Measurements from ENCODE around the gene KCNN1.

KCNN1 gene

GRCh38 chr19:17947815-17948513, 18.9 kb upstream of the KCNN1 start:
- FAIRE-seq = no peak
- DNase-seq (ENCODE audit: low spot score) = peak; percentile 86

- DNase-seq (ENCODE audit: low spot score) (no peak), FAIRE-seq (no peak)
Measured at GRCh38 chr19:17948514-17948900, 18.4 kb upstream of the KCNN1 start.

GRCh38 chr19:17948931-17949930, 17.7 kb upstream of the KCNN1 start:
- FAIRE-seq (no peak), DNase-seq (ENCODE audit: low spot score) (no peak)

DNA sequence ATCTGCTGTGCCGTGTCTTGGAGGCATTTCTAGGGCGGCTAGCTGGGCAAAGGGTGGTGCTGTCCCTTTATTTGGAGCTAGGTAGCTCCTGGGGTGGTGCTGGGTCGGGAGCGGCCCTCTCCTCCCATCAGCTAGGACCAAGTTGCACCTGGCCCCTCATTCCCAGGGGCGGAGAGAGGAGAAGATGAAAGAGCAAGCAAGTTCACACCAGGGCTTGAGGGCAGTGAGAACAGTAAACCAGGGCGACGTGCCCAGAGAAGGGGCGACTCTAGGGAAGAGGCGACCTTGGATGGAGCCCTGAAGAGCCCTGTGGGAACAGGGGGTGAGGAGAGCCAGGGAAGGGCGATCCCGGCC, 17.0 kb upstream of the KCNN1 start:
- no peak for FAIRE-seq
- no peak for DNase-seq (ENCODE audit: low spot score)

GRCh38 chr19:17950310-17951156, 16.4 kb upstream of the KCNN1 start:
- DNase-seq (ENCODE audit: low spot score) = no peak

GRCh38 chr19:17951157-17951989, 15.5 kb upstream of the KCNN1 start:
- FAIRE-seq = no peak
- no peak for DNase-seq (ENCODE audit: low spot score)

More at GRCh38 chr19:17950310-17951156, 16.4 kb upstream of the KCNN1 start:
- FAIRE-seq = no peak

DNA sequence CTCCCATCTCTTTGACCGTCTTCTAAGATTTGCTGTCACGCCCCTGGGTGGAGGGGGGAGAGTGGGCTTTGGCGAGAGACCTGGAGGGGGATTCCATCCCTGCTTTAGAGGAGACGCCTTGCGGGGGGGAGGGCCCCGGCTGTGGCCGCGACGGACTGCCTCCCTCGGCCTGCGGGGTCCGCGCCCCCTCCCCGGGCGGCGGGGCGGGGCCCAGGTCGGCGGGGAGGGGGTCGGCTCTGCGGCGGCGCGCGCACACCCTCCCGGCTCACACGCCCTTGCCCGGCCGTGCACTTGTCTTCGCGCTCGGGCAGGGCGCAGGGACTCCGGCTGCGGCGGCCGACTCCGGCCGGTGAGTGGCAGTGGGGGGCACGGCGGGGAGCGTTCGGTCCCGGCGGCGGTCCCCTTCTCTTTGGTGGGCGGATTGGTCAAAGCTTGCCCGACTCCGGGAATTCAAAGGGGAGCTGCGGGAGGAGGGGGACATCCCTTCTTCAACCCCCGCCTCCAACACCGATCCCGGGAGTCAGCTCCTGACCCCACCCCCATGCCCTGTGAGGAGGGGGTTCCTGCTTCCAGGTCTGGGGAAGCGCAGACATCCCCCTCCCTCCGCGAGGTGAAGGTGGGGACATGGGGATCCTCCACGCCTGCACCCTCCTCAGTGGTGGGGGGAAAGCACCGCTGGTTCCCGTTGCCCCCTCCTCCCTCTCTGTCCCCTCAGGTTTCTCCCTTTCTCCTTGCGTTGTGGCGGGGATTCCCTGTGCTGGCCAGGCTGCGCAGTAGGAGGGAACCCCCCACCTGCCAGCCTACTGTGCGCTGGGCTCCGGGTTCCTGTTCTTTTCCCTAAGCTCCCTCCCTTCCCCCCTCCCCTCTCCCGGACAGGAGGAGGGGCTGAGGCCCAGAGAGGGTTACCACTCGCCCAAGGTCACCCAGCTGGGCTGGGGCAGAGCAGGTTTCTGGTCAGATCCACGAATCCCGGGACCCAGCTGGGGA, 14.6 kb upstream of the KCNN1 start:
- FAIRE-seq = no peak

DNA sequence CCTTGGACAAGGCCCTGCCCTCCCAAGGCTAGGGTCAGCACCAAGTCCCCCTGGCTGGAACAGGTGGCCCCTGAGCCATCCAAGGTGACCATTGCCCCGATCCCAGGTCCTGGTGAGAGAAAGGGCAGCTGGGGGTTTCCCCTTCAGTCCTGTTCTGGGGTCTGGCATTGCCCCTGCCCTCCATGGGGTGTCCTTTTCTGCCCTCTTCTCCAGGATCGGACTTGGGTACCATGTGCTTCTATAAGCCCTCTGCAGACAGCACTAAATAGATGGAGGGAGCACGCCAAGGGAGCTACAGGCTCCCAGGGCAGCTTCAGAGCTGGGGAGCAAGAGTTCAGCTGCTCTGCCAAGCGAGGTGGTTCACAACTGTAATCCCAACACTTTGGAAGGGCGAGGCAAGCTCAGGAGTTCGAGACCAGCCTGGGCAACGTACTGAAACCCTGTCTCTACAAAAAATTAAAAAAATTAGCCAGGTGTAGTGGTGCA, 13.5 kb upstream of the KCNN1 start:
- DNase-seq (ENCODE audit: low spot score) (no peak), FAIRE-seq (no peak)

More for the DNA sequence above, 14.6 kb upstream of the KCNN1 start:
- DNase-seq (ENCODE audit: low spot score) = no peak

DNA sequence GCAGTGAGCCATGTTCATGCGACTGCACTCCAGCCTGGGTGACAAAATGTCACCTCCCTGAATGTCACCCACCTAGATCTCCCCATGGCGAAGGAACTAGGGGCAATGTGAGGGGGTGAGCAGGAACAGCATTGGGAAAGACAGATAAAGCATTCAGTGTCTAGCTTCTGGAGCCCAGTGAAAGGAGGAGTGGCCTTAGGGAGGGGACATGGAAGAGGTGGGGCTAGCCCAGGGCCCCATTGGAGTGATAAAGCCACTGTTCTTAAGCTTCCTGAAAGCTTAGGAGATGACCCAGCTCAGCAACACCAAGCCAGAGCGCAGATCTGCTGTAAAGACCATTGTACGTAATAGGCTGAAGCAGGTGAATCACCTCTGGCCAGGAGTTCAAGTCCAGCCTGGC, 13.0 kb upstream of the KCNN1 start:
- DNase-seq (ENCODE audit: low spot score) (no peak), FAIRE-seq (no peak)

DNA sequence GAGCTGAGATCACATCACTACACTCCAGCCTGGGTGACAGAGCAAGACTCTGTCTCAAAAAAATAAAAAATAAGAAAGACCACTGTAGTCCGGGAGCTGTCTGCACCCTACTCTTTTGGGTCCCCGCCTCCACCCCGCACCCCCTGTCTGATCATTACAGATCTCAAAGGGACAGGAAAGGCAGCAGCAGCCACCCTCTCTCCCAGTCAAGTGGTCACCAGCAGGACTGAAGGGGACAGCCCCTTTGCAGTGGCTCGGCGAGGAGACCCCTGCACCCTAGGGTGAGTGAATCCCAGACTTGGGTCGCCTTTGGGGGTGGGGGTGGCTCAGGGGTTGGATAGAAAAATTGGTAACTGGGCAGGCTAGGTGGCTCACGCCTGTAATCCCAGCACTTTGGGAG, 12.5 kb upstream of the KCNN1 start:
- FAIRE-seq = no peak
- DNase-seq (ENCODE audit: low spot score) = no peak

DNA sequence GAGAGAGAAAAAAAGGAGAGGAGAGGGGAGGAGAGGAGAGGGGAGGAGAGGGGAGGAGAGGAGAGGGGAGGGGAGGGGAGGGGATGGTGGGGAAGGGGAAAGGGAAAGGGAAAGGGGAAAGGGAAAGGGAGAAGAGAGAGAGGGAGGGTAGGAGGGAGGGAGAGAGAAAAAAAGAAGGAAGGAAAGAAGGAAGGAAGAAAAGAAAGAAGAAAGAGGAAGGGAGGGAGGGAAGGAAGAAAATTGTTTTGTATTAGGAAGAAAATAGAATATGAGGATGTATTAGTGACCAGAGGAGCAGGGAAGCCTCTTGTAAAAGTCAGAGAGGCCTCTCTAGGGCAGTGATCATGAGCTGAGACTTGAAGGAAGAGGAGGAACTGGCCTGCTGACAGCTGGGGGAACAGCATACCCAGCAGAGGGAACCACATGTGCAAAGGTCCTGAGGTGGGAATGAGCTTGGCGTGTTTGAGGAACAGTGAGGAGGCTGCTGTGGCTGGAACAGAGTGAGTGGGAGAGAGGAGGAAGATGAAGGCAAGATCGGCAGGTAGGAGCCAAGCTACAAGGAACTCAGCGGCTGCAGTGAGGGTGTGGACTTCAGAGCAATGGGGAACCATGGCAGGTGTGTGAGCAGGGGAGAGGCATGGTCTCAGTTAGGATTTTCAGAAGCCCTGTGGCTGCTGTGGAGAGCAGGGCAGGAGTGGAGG, 9.6 kb upstream of the KCNN1 start:
- no peak for DNase-seq (ENCODE audit: low spot score)
- FAIRE-seq = no peak

DNA sequence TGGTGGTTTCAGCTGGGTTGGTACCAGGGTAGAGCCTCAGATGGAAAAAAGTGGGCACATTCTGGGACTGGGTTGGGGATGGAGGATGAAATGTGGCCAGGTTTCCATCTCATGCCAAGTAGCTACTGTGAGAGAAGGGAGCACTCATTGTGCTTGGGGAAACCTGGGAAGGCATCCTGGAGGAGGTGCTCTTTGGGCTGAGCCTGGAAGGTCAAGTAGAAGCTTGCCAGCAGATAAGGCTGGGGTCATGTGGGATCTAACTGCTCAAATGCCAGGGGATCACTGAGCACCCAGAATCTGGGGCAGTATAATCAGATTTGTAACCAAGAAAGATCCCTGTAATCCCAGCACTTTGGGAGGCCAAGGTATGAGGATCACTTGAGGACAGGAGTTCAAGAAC, 9.0 kb upstream of the KCNN1 start:
- no peak for FAIRE-seq
- DNase-seq (ENCODE audit: low spot score) = no peak

DNA sequence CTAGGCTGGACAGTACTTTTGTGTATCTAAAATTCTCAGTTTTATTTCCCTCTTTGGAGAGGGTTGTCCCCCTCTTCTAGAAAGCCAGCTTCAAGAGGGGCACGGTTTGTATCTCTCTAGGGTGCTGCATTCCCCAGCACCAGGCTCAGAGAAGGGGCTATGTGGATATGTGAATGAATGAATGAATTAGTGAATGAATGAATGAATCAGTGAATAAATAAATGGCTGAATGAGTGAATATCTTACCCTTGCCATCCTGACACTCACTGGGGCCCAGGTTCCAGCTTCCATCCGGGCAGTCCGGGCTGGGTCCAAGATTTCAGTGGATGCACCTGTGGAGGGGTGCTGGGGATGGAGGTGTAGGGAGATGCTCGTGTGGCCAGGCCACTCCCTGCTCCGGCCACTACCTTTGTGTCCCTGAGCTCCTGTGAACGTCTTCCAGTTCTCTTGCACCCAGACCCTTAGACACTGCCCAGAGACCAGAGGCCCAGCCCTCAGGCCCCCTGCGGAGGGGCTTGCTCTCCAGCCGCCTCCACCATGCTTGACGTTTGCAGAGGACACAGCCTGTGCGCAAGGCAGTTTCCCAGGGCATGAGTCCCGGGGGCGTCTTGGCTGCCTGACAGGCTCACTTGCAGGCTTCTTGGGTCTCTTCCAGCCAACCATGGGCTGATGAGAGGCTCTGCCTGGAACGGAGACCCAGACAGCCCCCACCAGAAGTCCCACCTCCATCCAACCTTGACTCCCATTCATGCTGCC, 2.8 kb upstream of the KCNN1 start:
- FAIRE-seq (no peak), DNase-seq (ENCODE audit: low spot score) (no peak)

GRCh38 chr19:17965370-17966128, 1.4 kb upstream of the KCNN1 start:
- FAIRE-seq (no peak), DNase-seq (ENCODE audit: low spot score) (no peak)

DNA sequence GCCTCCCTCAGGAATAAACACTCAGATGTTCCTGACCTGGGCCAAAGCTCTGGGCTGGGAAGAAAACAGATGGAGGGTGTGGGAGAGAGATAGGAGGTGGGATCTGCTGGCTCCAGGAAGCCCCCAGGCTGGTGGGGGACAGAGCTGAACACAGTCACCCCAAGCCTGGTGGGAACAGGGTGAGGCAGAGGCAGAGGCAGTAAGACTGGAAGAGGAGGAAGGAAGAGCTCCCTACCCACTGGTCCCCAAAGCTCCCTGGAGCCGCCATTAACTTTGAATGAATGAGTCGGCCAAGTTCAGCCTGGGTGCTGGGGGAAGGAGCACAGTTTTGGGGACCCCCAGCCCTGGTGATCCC, 801 bp upstream of the KCNN1 start:
- FAIRE-seq = no peak
- DNase-seq (ENCODE audit: low spot score) = no peak

GRCh38 chr19:17967257-17968051, 547 bp downstream of the KCNN1 start:
- FAIRE-seq (no peak), DNase-seq (ENCODE audit: low spot score) (no peak)

DNA sequence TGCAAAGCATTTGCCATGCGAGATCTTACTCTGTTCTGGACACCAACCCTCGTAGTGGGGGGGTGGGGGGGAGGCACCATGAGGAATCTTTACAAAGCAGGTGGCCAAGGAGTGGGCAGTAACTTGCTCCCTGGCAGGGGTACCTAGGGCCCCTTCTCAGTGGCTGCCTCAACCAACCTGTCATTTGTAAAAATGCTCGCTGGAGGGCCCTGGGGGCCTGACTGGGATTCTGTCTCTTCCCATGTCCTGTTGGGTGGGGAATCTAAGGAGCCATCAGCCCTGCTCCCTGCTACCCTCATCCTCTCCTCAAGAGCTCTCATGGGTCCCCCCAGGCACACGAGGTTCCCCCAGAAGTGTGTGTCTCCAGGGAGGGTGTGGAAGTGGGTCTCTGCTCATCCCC, 1.5 kb downstream of the KCNN1 start:
- no peak for DNase-seq (ENCODE audit: low spot score)
- FAIRE-seq = no peak
